KMS-11 (cell line): ENCODE data around the gene NETO2.

Experiments used
- H2AFZ ChIP-seq: fragments of 200-600 bp; sonication (generic); 2 replicates; pipeline ENCODE4 v1.6.1; 2016; ENCODE audit warnings: antibody characterized with exemption, mixed run types, low read depth
- H3K27ac ChIP-seq: fragments of 200-600 bp; sonication (generic); 2 replicates; pipeline ENCODE4 v1.6.1; 2016; ENCODE audit warnings: mild to moderate bottlenecking, mixed run types
- H3K27me3 ChIP-seq: fragments of 200-600 bp; sonication (generic); 2 replicates; pipeline ENCODE4 v1.6.1; 2017; ENCODE audit warnings: mild to moderate bottlenecking, low read depth, mixed run types, moderate library complexity; ENCODE audit not compliant: insufficient read depth
- H3K36me3 ChIP-seq: fragments of 200-600 bp; sonication (generic); 2 replicates; pipeline ENCODE4 v1.6.1; 2017; ENCODE audit warnings: mild to moderate bottlenecking, mixed run types; ENCODE audit not compliant: insufficient read depth
- H3K4me1 ChIP-seq: fragments of 200-600 bp; sonication (generic); 2 replicates; pipeline ENCODE4 v1.6.1; 2016; ENCODE audit warnings: mild to moderate bottlenecking, low read depth, mixed run types; ENCODE audit not compliant: poor library complexity, severe bottlenecking
- H3K4me2 ChIP-seq: fragments of 200-600 bp; sonication (generic); 2 replicates; pipeline ENCODE4 v1.7.0; 2016; ENCODE audit warnings: mild to moderate bottlenecking, mixed run types
- H3K4me3 ChIP-seq: fragments of 200-600 bp; sonication (generic); IDR thresholded peaks from 2 replicates; pipeline ENCODE4 v1.6.1; 2017; ENCODE audit warnings: low read depth, low read length, mixed read lengths; ENCODE audit not compliant: insufficient read depth
- H3K79me2 ChIP-seq: fragments of 200-600 bp; sonication (generic); 2 replicates; pipeline ENCODE4 v1.6.1; 2016; ENCODE audit warnings: low read depth, mixed run types; ENCODE audit not compliant: insufficient read depth
- H3K9ac ChIP-seq: fragments of 200-600 bp; sonication (generic); 2 replicates; pipeline ENCODE4 v1.6.1; 2016; ENCODE audit warnings: mild to moderate bottlenecking, mixed run types
- H4K20me1 ChIP-seq: fragments of 200-600 bp; sonication (generic); 2 replicates; pipeline ENCODE4 v1.6.1; 2016; ENCODE audit warnings: mild to moderate bottlenecking, mixed run types; ENCODE audit not compliant: insufficient read depth
- CTCF ChIP-seq: fragments of 200-600 bp; sonication (generic); conservative IDR thresholded peaks from 2 replicates; pipeline ENCODE4 v1.6.1; 2017; ENCODE audit warnings: low read depth, mild to moderate bottlenecking, antibody characterized with exemption, low read length, moderate library complexity, mixed read lengths

Gene NETO2

GRCh38 chr16:47049901-47050583 is 93.7 kb downstream of the NETO2 start:
- Histone ChIP-seq H3K4me3 (no peak overlapping the region), H3K27ac (no peak overlapping the region), H3K4me2 (no peak overlapping the region), H3K27me3 (no peaks in the 10 kb centered on the region), H3K36me3 (no peaks in the 10 kb centered on the region), H2AFZ (no peak overlapping the region), H3K9ac (no peak overlapping the region), H3K4me1 (no peaks in the 10 kb centered on the region), H3K79me2 (no peaks in the 10 kb centered on the region), H4K20me1 (no peaks in the 10 kb centered on the region)
- no peak for TF ChIP-seq CTCF

GRCh38 chr16:47047524-47048203 is 96.1 kb downstream of the NETO2 start:
- TF ChIP-seq CTCF, result no peak
- Histone ChIP-seq H3K27ac (no peak overlapping the region), H3K4me1 (no peaks in the 10 kb centered on the region), H3K27me3 (no peaks in the 10 kb centered on the region), H3K9ac (no peak overlapping the region), H3K79me2 (no peaks in the 10 kb centered on the region), H2AFZ (no peak overlapping the region), H3K36me3 (no peaks in the 10 kb centered on the region), H3K4me3 (no peak overlapping the region), H4K20me1 (no peaks in the 10 kb centered on the region), H3K4me2 (no peak overlapping the region)

- H4K20me1 ChIP-seq, result no peaks in the 10 kb centered on the region
- no peak overlapping the region for H3K4me3 ChIP-seq
- TF ChIP-seq CTCF, result no peak
- no peaks in the 10 kb centered on the region for H3K79me2 ChIP-seq
- no peaks in the 10 kb centered on the region for H3K36me3 ChIP-seq
- H3K4me2 ChIP-seq, result no peak overlapping the region
- no peak overlapping the region for H3K9ac ChIP-seq
- no peaks in the 10 kb centered on the region for H3K4me1 ChIP-seq
- H3K27ac ChIP-seq, result no peak overlapping the region
- H3K27me3 ChIP-seq, result no peaks in the 10 kb centered on the region
- H2AFZ ChIP-seq, result no peak overlapping the region
These were observed 96.8 kb downstream of the NETO2 start for GRCh38 chr16:47046726-47047523.

GRCh38 chr16:47045459-47045858 is 98.3 kb downstream of the NETO2 start:
- Histone ChIP-seq H3K79me2 (no peaks in the 10 kb centered on the region), H4K20me1 (no peaks in the 10 kb centered on the region), H3K36me3 (no peaks in the 10 kb centered on the region), H3K9ac (no peak overlapping the region), H3K4me3 (no peak overlapping the region), H3K27me3 (no peaks in the 10 kb centered on the region), H2AFZ (no peak overlapping the region), H3K4me2 (no peak overlapping the region), H3K27ac (no peak overlapping the region), H3K4me1 (no peaks in the 10 kb centered on the region)
- no peak for TF ChIP-seq CTCF
